Measurements from ENCODE around the gene TXNDC8.

DNA sequence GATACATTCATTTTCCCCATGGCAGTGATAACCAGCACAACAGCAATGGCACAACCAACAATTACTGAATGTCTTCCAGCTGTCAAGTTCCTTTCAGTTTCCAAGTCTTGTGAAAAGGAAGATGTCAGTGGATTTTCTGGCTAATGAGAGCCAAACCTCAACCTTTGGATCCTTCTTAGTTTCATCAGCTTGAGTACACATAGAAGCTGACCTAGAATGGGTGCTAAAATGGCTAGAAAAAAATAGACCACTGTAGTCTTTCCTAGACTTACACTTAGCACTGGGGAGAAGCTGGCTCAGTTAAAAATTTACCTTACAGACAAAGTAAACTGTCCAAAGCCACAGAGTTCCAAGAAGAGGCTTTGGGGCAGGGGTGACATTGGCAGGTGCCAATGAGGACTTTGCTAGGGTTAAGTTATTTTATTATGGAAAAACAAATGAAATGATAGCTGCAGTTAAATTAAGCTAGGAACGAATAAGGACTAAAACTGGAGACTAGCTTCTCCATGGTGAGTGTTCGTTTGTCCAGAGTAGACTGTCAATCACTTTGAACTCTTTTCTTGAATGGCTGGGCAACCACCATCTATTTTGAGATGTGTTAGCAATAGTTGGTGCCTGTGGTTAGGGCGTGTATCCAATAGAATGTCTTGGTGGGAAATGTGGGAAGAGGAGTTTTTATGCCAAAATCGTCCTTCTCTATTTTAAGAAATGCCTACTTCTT lies 55.5 kb downstream of the TXNDC8 start:
- TF ChIP-seq POLR2AphosphoS5 (IDR thresholded peaks at IDR 0.05; ENCODE audit: borderline replicate concordance, low read depth, low read length) (no peak), EZH2 (IDR thresholded peaks at IDR 0.05) (no peak), FOXP2 (optimal IDR thresholded peaks at IDR 0.05; ENCODE audit: control extremely low read depth, extremely low read length, insufficient read depth) (no peak)

Data from SK-N-MC (cell line).